OCI-LY3 (cell line): ENCODE data around the gene ZNF580.

Source experiments
- H2AFZ ChIP-seq: fragments of 200-600, 300-600 bp; shearing (Covaris generic); 2 replicates; pipeline ENCODE4 v1.6.0; 2014; ENCODE audit warnings: antibody characterized with exemption, low read depth, low read length
- H3K27ac ChIP-seq: fragments of 200-600, 300-600 bp; sonication (generic); 2 replicates; pipeline ENCODE4 v1.5.1; 2014; ENCODE audit warnings: mild to moderate bottlenecking, low read length, moderate library complexity, mixed read lengths
- H3K27me3 ChIP-seq: fragments of 200-600, 300-600 bp; sonication (generic); 2 replicates; pipeline ENCODE4 v1.6.1; 2014; ENCODE audit warnings: low read depth, low read length, mixed read lengths
- H3K36me3 ChIP-seq: fragments of 200-600, 300-600 bp; sonication (generic); replicated peaks from 2 replicates; pipeline ENCODE3; 2014; ENCODE audit warnings: low read depth, low read length, mixed read lengths
- H3K4me1 ChIP-seq: fragments of 300-600, 200-600 bp; sonication (generic); 2 replicates; pipeline ENCODE4 v1.6.1; 2014; ENCODE audit warnings: low read length, mixed read lengths
- H3K4me2 ChIP-seq: fragments of 200-600, 300-600 bp; sonication (generic); 2 replicates; pipeline ENCODE4 v1.6.1; 2014; ENCODE audit warnings: low read length, mixed read lengths
- H3K4me3 ChIP-seq: fragments of 300-600, 200-600 bp; sonication (generic); 2 replicates; pipeline ENCODE4 v1.5.1; 2014; ENCODE audit warnings: antibody characterized with exemption, mild to moderate bottlenecking, low read length, moderate library complexity
- H3K79me2 ChIP-seq: fragments of 300-600, 200-600 bp; shearing (Covaris generic); 2 replicates; pipeline ENCODE4 v1.6.1; 2014; ENCODE audit warnings: mild to moderate bottlenecking, low read length, mixed read lengths
- H3K9ac ChIP-seq: fragments of 300-600, 200-600 bp; shearing (Covaris generic); 2 replicates; pipeline ENCODE4 v1.6.0; 2014; ENCODE audit warnings: mild to moderate bottlenecking, low read length, moderate library complexity
- H3K9me3 ChIP-seq: fragments of 200-600, 300-600 bp; shearing (Covaris generic); 2 replicates; pipeline ENCODE4 v1.6.1; 2014; ENCODE audit warnings: low read length, mixed read lengths; ENCODE audit not compliant: insufficient read depth
- H4K20me1 ChIP-seq: fragments of 200-600, 300-600 bp; sonication (generic); 2 replicates; pipeline ENCODE4 v1.6.1; 2016; ENCODE audit warnings: low read length, mixed read lengths; ENCODE audit not compliant: insufficient read depth
- CTCF ChIP-seq: fragments of 200-600, 300-600 bp; sonication (generic); IDR thresholded peaks from 2 replicates; pipeline ENCODE4 v1.5.1; 2014; ENCODE audit warnings: antibody characterized with exemption, low read length, low read depth
- EZH2phosphoT487 ChIP-seq: fragments of 200-600 bp; shearing (Covaris generic); IDR thresholded peaks from 2 replicates; pipeline ENCODE4 v1.6.1; 2018; ENCODE audit warnings: antibody characterized with exemption, mixed run types, low read depth

ZNF580 gene

GRCh38 chr19:55635856-55636440 is 4.9 kb upstream of the ZNF580 start:
- H3K36me3 ChIP-seq = peaks cover 3% of the 10 kb centered on the region
- peak overlapping the region; percentile 92 for H3K4me3 ChIP-seq
- peak overlapping the region; percentile 62; the same call in 1 of the 2 replicates for H3K27ac ChIP-seq
- H3K4me2 ChIP-seq = peak overlapping the region; percentile 88
- no peaks in the 10 kb centered on the region for H3K27me3 ChIP-seq
- H2AFZ ChIP-seq = no peak overlapping the region
- H3K9ac ChIP-seq = peak overlapping the region; percentile 98
- peaks cover 60% of the 10 kb centered on the region for H3K79me2 ChIP-seq
- TF ChIP-seq CTCF = no peak
- no peaks in the 10 kb centered on the region for H4K20me1 ChIP-seq
- peaks cover 31% of the 10 kb centered on the region for H3K4me1 ChIP-seq
- no peaks in the 10 kb centered on the region for H3K9me3 ChIP-seq

- H3K4me3 ChIP-seq = peak overlapping the region; percentile 92; the same call in 1 of the 2 replicates
- H3K4me2 ChIP-seq = peak overlapping the region; percentile 88
- no peaks in the 10 kb centered on the region for H3K9me3 ChIP-seq
- peaks cover 66% of the 10 kb centered on the region for H3K79me2 ChIP-seq
- H3K36me3 ChIP-seq = peaks cover 3% of the 10 kb centered on the region
- H3K9ac ChIP-seq = no peak overlapping the region
- no peak overlapping the region for H2AFZ ChIP-seq
- peaks cover 31% of the 10 kb centered on the region for H3K4me1 ChIP-seq
- TF ChIP-seq CTCF (no peak), EZH2phosphoT487 (no peak)
- H3K27ac ChIP-seq = no peak overlapping the region
- H3K27me3 ChIP-seq = no peaks in the 10 kb centered on the region
- no peaks in the 10 kb centered on the region for H4K20me1 ChIP-seq
Measured at GRCh38 chr19:55636723-55637122, 4.1 kb upstream of the ZNF580 start.

- H3K9me3 ChIP-seq = no peaks in the 10 kb centered on the region
- TF ChIP-seq EZH2phosphoT487 = no peak
- no peak for TF ChIP-seq CTCF
- no peak overlapping the region for H3K9ac ChIP-seq
- H3K4me2 ChIP-seq = no peak overlapping the region
- no peak overlapping the region for H3K27ac ChIP-seq
- no peak overlapping the region for H3K4me3 ChIP-seq
- H3K27me3 ChIP-seq = no peaks in the 10 kb centered on the region
- H3K4me1 ChIP-seq = peaks cover 26% of the 10 kb centered on the region
- H4K20me1 ChIP-seq = no peaks in the 10 kb centered on the region
- peaks cover 3% of the 10 kb centered on the region for H3K36me3 ChIP-seq
- H3K79me2 ChIP-seq = peaks cover 74% of the 10 kb centered on the region
- no peak overlapping the region for H2AFZ ChIP-seq
Measured at GRCh38 chr19:55637534-55637933, 3.3 kb upstream of the ZNF580 start.

GRCh38 chr19:55638864-55639359 is 1.9 kb upstream of the ZNF580 start:
- Histone ChIP-seq H4K20me1 (no peaks in the 10 kb centered on the region), H3K27me3 (no peaks in the 10 kb centered on the region), H2AFZ (no peak overlapping the region), H3K36me3 (peaks cover 3% of the 10 kb centered on the region), H3K27ac (0 out of 2 replicates have a peak overlapping the region, but pooled peaks have one; percentile 19), H3K79me2 (peaks cover 87% of the 10 kb centered on the region), H3K4me2 (peak overlapping the region; percentile 23), H3K9me3 (no peaks in the 10 kb centered on the region), H3K9ac (no peak overlapping the region), H3K4me1 (peaks cover 27% of the 10 kb centered on the region), H3K4me3 (peak overlapping the region; percentile 22; the same call in 1 of the 2 replicates)
- TF ChIP-seq CTCF = peak; percentile 68
- TF ChIP-seq EZH2phosphoT487 = no peak
